AG04450 (cell line): ENCODE measurements around the gene RHOBTB3. TPM values are rescaled to one million over a fixed set of nuclear protein-coding genes. Genes with fewer than 3 reads are reported as not detected.

ENCODE experiments used
- CTCF ChIA-PET: fragments of 300-600, 350-600 bp; formaldehyde crosslinking; extraction: SDS; loops from one replicate; lab custom pipeline; 2022; ENCODE audit warnings: antibody characterized with exemption, inconsistent platforms; lab: Charles Lee
- POLR2A ChIA-PET: fragments of 350-600 bp; formaldehyde crosslinking; extraction: SDS; loops from one replicate; lab custom pipeline; 2021; ENCODE audit warnings: antibody characterized with exemption, inconsistent platforms; lab: Yijun Ruan, JAX
- DNase-seq: peaks from one replicate; pipeline ENCODE4 v3.0.0-alpha.2; 2011; ENCODE audit warnings: low read depth, low spot score
- H3K27ac ChIP-seq: one replicate; pipeline ENCODE4 v1.5.1; 2012; ENCODE audit warnings: low read depth, low read length, control low read depth
- H3K27me3 ChIP-seq: one replicate; pipeline ENCODE4 v1.6.0; 2012; ENCODE audit warnings: low read length; ENCODE audit not compliant: control insufficient read depth, insufficient read depth
- H3K4me3 ChIP-seq: 2 replicates; pipeline ENCODE4 v1.5.1; 2011; ENCODE audit warnings: mild to moderate bottlenecking, low read depth, low read length, control low read depth
- H3K9me3 ChIP-seq: 2 replicates; pipeline ENCODE4 v1.5.1; 2012; ENCODE audit warnings: low read length; ENCODE audit not compliant: control insufficient read depth, insufficient read depth
- polyA plus RNA-seq: library from polyadenylated mRNA; depleted of rRNA; stranded (reverse); fragments of >200 nt; gene quantifications from 2 replicates; pipeline ENCODE4 v1.2.3, GENCODE V29; 2011
- TF ChIP-seq, protein P1 (sequence below): IDR thresholded peaks from 2 replicates; pipeline ENCODE4 v1.5.1; 2011; ENCODE audit warnings: low read depth, low read length, control low read depth, inconsistent platforms

Gene RHOBTB3
- polyA plus RNA-seq, 1 experiment: 360 TPM

DNA sequence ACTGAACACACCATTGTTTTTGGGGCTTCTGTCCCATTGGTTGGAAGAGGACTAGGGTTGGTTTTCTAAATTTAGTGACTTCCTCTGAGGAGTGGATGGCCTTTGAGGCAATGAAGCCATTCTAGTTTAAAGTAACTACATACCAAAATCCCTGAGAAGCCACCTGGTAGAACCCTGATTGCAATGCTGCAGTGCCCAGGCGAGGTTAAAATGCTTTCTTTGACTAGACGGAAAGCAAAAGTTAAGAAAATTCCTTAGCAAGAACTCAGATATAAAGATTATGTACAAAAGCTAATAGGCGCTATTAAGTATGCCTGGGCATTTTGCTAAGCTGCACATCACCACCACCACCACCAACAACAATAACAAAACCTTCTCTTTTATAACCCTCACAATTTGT lies 70.8 kb downstream of the RHOBTB3 start:
- Histone ChIP-seq H3K27ac (no peak overlapping the region), H3K9me3 (no peaks in the 10 kb centered on the region), H3K27me3 (no peaks in the 10 kb centered on the region), H3K4me3 (no peak overlapping the region)
- POLR2A ChIA-PET: no interaction called here
- DNase-seq: no peak
- TF ChIP-seq, protein P1, sequence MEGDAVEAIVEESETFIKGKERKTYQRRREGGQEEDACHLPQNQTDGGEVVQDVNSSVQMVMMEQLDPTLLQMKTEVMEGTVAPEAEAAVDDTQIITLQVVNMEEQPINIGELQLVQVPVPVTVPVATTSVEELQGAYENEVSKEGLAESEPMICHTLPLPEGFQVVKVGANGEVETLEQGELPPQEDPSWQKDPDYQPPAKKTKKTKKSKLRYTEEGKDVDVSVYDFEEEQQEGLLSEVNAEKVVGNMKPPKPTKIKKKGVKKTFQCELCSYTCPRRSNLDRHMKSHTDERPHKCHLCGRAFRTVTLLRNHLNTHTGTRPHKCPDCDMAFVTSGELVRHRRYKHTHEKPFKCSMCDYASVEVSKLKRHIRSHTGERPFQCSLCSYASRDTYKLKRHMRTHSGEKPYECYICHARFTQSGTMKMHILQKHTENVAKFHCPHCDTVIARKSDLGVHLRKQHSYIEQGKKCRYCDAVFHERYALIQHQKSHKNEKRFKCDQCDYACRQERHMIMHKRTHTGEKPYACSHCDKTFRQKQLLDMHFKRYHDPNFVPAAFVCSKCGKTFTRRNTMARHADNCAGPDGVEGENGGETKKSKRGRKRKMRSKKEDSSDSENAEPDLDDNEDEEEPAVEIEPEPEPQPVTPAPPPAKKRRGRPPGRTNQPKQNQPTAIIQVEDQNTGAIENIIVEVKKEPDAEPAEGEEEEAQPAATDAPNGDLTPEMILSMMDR: no peak
- CTCF ChIA-PET: interaction anchor here (1.0 kb wide), 1 partner anchor 138 kb away, joined by 4 read pairs; no protein-coding TSS in a partner anchor

DNA sequence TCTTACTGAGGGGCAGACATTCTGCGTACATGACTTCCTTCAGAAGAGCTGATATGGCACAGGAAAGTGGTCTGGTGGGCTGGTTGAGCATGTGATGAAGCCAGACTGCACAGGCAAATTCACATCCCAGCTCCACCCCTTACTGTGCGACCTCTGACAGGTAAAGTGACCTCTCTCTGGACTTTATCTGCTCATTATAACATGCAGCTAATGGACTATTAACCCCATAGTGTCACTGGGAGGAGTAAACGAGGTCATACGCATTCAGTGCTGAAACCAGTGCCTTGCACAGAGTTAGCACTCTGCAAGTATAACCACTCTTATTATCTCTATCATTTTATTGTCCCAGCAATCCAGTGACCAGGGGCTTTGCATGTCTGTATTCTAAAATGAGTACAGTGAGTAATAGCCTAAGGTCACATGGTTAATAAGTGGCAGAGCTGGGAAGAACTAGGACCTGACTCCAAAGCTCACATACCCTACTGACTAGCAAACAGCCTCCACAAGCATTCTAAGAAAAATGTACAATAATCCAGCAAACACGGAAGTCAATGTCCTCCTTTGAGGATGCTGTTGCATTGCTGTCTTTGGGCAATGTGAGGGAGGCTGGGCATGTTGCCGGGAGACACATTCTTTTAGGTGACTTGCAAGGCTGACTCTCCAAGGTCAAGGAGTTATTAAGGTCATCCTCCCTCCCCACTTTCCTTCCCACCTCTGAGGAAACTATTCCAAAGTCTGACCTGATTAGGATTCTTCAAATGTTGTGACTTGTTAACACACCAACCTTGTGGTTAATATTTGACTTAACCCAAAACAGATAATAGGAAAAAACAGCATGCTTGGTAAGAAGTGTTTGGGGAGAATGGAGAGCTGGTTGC lies 72.4 kb downstream of the RHOBTB3 start:
- ChIA-PET POLR2A (interaction anchor here (0.5 kb wide), 1 partner anchor 31 kb away, joined by 6 read pairs; no protein-coding TSS in a partner anchor), CTCF (interaction anchor here (0.8 to 2.0 kb wide), 2 partner anchors 22 to 140 kb away, joined by 4 to 7 read pairs; no protein-coding TSS in a partner anchor)
- H3K27me3 ChIP-seq: no peaks in the 10 kb centered on the region
- TF ChIP-seq, protein P1: no peak
- H3K27ac ChIP-seq: peak overlapping the region; percentile 11
- H3K4me3 ChIP-seq: no peak overlapping the region
- H3K9me3 ChIP-seq: no peaks in the 10 kb centered on the region
- no peak for DNase-seq

DNA sequence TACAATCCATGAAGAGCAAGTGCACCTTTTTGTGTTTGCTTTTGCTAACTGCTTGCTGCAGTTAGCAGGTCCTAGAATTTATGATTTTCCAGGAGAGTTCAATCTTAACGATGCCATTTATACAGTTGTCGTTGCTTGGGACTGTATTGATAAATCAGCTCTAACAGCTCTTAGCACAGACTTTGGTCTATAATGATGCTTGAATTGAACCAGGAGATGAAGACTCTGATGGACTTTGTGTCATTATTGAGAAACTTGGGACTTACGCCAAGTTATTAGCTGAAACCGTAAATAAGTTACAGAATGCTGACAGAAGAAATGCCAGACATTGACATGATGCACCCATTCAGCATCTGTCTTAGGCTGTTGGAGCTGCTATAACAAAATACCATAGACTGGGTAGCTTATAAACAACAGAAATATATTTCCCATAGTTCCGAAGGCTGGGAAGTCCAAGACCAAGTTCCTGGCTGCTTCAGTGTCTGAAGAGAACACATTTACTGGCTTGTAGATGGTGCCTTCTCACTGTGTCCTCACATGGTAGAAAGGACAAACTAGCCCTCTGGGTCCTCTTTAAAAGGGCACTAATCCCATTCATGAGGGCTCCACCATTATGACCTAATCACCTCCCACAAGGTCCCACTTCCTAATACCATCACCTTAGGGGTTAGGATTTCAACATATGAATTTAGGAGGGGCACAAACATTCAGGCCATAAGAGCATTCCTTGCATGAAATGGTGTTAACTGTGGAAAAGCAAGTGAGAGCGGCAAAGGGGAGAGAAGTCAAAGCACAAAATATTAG lies 73.8 kb downstream of the RHOBTB3 start:
- Histone ChIP-seq H3K27me3 (no peaks in the 10 kb centered on the region), H3K9me3 (no peaks in the 10 kb centered on the region), H3K4me3 (no peak overlapping the region), H3K27ac (no peak overlapping the region)
- TF ChIP-seq, protein P1: no peak
- DNase-seq: no peak
- ChIA-PET POLR2A (interaction anchor here (0.6 to 0.7 kb wide), 2 partner anchors 19 to 158 kb away, joined by 3 to 4 read pairs; partner anchors contain the start of gene RFESD), CTCF (interaction anchor here (0.7 to 2.0 kb wide), 2 partner anchors 23 to 32 kb away, joined by 5 to 7 read pairs; no protein-coding TSS in a partner anchor)

DNA sequence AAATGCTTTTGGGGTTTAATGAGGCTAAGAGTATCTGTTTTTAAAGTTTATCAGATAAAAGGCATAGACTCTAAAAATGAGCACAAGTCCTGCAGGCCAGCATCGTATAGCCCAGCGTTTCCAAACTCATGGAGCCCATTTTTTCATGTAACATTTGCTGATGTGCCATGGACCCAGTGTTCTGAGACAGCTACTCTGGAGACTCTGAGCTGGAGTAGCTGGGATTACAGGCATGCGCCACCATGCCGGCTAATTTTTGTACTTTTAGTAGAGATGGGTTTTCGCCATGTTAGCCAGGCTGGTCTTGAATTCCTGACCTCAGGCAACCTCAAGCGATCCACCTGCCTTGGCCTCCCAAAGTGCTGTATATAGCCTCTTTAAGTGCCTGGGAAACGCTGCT lies 75.6 kb downstream of the RHOBTB3 start:
- H3K27me3 ChIP-seq: no peaks in the 10 kb centered on the region
- H3K27ac ChIP-seq: no peak overlapping the region
- ChIA-PET POLR2A (no interaction called here), CTCF (interaction anchor here (1.1 to 2.1 kb wide), 3 partner anchors 10 to 40 kb away, joined by 3 to 9 read pairs (median 4); no protein-coding TSS in a partner anchor)
- no peaks in the 10 kb centered on the region for H3K9me3 ChIP-seq
- no peak overlapping the region for H3K4me3 ChIP-seq
- TF ChIP-seq, protein P1: no peak
- DNase-seq: no peak
